GM23338 (cell line): ENCODE data around the gene NPB. TPM values are rescaled to one million over a fixed set of nuclear protein-coding genes. Genes with fewer than 3 reads are reported as not detected.

Source experiments
- ATAC-seq: fragments of 200-7000 bp; cut with Tn5 transposase; 3 replicates; pipeline ENCODE4 v1.9.1; 2020
- DNase-seq: peaks from one replicate; pipeline ENCODE4 v3.0.0-alpha.2; 2015; ENCODE audit warnings: low spot score
- H2AFZ ChIP-seq: fragments of 200-600 bp; sonication (generic); 2 replicates; pipeline ENCODE4 v1.8.0; 2016; ENCODE audit warnings: antibody characterized with exemption, mild to moderate bottlenecking, moderate library complexity
- H3F3A ChIP-seq: fragments of 200-600 bp; sonication (generic); replicated peaks from 2 replicates; pipeline ENCODE4 v1.8.0; 2017; ENCODE audit warnings: antibody characterized with exemption, mixed run types, low read depth
- H3K27ac ChIP-seq: fragments of 200-600 bp; sonication (generic); 2 replicates; pipeline ENCODE4 v1.6.1; 2016; ENCODE audit warnings: low read depth
- H3K27me3 ChIP-seq: fragments of 200-600 bp; sonication (generic); 2 replicates; pipeline ENCODE4 v1.8.0; 2016; ENCODE audit warnings: mild to moderate bottlenecking, mixed run types, moderate library complexity; ENCODE audit not compliant: insufficient read depth
- H3K36me3 ChIP-seq: fragments of 200-600 bp; sonication (generic); 2 replicates; pipeline ENCODE4 v1.8.0; 2016; ENCODE audit warnings: mild to moderate bottlenecking; ENCODE audit not compliant: insufficient read depth
- H3K4me1 ChIP-seq: fragments of 200-600 bp; sonication (generic); 2 replicates; pipeline ENCODE4 v1.8.0; 2016; ENCODE audit warnings: mild to moderate bottlenecking, moderate library complexity; ENCODE audit not compliant: insufficient read depth
- H3K4me2 ChIP-seq: fragments of 200-600 bp; sonication (generic); 2 replicates; pipeline ENCODE4 v1.7.1; 2017; ENCODE audit warnings: mixed run types
- H3K4me3 ChIP-seq: fragments of 200-600 bp; sonication (generic); 2 replicates; pipeline ENCODE4 v1.6.1; 2016; ENCODE audit warnings: mixed run types
- H3K79me2 ChIP-seq: fragments of 200-600 bp; sonication (generic); replicated peaks from 2 replicates; pipeline ENCODE4 v1.8.0; 2017; ENCODE audit warnings: mild to moderate bottlenecking; ENCODE audit not compliant: insufficient read depth
- H3K9me2 ChIP-seq: fragments of 200-600 bp; sonication (generic); 2 replicates; pipeline ENCODE4 v1.8.0; 2017; ENCODE audit not compliant: insufficient read depth
- H4K20me1 ChIP-seq: fragments of 200-600 bp; sonication (generic); replicated peaks from 2 replicates; pipeline ENCODE4 v1.8.0; 2017; ENCODE audit warnings: mild to moderate bottlenecking; ENCODE audit not compliant: insufficient read depth
- H3K27ac Mint-ChIP-seq: 2 replicates; pipeline ENCODE4 v1.8.0; 2020; ENCODE audit warnings: inconsistent platforms, mild to moderate bottlenecking, moderate library complexity, mixed read lengths
- H3K27me3 Mint-ChIP-seq: 3 replicates; pipeline ENCODE4 v1.8.0; 2022; ENCODE audit warnings: low read depth, mild to moderate bottlenecking, moderate library complexity, mixed read lengths, inconsistent platforms; ENCODE audit not compliant: insufficient read depth, poor library complexity
- H3K36me3 Mint-ChIP-seq: 3 replicates; pipeline ENCODE4 v1.8.0; 2021; ENCODE audit warnings: low read depth, mild to moderate bottlenecking, inconsistent platforms, moderate library complexity, mixed read lengths
- H3K4me1 Mint-ChIP-seq: 3 replicates; pipeline ENCODE4 v1.8.0; 2020; ENCODE audit warnings: mild to moderate bottlenecking, inconsistent platforms, mixed read lengths
- H3K4me3 Mint-ChIP-seq: 3 replicates; pipeline ENCODE4 v1.8.0; 2021; ENCODE audit warnings: moderate library complexity, mild to moderate bottlenecking, inconsistent platforms, mixed read lengths
- H3K9me3 Mint-ChIP-seq: 3 replicates; pipeline ENCODE4 v1.8.0; 2020; ENCODE audit warnings: moderate library complexity, mild to moderate bottlenecking, inconsistent platforms, mixed read lengths
- CREB1 ChIP-seq: fragments of 250-450 bp; sonication (Bioruptor Pico); IDR thresholded peaks from 2 replicates; pipeline ENCODE4 v1.5.0; 2020; ENCODE audit warnings: low read depth, mild to moderate bottlenecking, moderate library complexity
- CTCF ChIP-seq, 2 experiments: fragments of 200-600 bp in 1 of 2; sonication (generic) in 1 of 2; conservative IDR thresholded peaks; 2 replicates each; pipeline versions ENCODE4 v1.5.1 to v1.6.1; 2016 to 2017; ENCODE audit warnings: antibody characterized with exemption in 2 of 2, low read depth in 2 of 2, mild to moderate bottlenecking in 2 of 2, moderate library complexity in 1 of 2
- ETS1 ChIP-seq: IDR thresholded peaks from 2 replicates; pipeline ENCODE4 v1.6.1; 2016; ENCODE audit warnings: antibody characterized with exemption
- EZH2 ChIP-seq: fragments of 200-600 bp; sonication (generic); IDR thresholded peaks from one replicate; pipeline ENCODE4 v1.8.0; 2017; ENCODE audit warnings: antibody characterized with exemption, mild to moderate bottlenecking, low read depth; ENCODE audit not compliant: unreplicated experiment
- EZH2phosphoT487 ChIP-seq: fragments of 200-600 bp; sonication (generic); IDR thresholded peaks from one replicate; pipeline ENCODE4 v1.8.1; 2018; ENCODE audit warnings: antibody characterized with exemption; ENCODE audit not compliant: unreplicated experiment
- JUNB ChIP-seq: IDR thresholded peaks from one replicate; pipeline ENCODE4 v1.6.1; 2016; ENCODE audit warnings: antibody characterized with exemption; ENCODE audit not compliant: unreplicated experiment
- NANOG ChIP-seq: IDR thresholded peaks from 2 replicates; pipeline ENCODE4 v1.6.1; 2016; ENCODE audit warnings: antibody characterized with exemption, borderline replicate concordance
- POLR2AphosphoS5 ChIP-seq: IDR thresholded peaks from 2 replicates; pipeline ENCODE4 v1.6.1; 2016; ENCODE audit warnings: antibody characterized with exemption, low read depth
- REST ChIP-seq: IDR thresholded peaks from one replicate; pipeline ENCODE4 v1.6.1; 2018; ENCODE audit warnings: antibody characterized with exemption; ENCODE audit not compliant: unreplicated experiment
- STAT1 ChIP-seq: IDR thresholded peaks from one replicate; pipeline ENCODE4 v1.6.1; 2016; ENCODE audit warnings: antibody characterized with exemption; ENCODE audit not compliant: unreplicated experiment
- ZNF114 ChIP-seq: fragments of 250-450 bp; sonication (Bioruptor Pico); IDR thresholded peaks from 2 replicates; pipeline ENCODE4 v1.5.0; 2020; ENCODE audit warnings: mild to moderate bottlenecking, moderate library complexity
- ZNF331 ChIP-seq: fragments of 250-450 bp; sonication (Bioruptor Pico); IDR thresholded peaks from 2 replicates; pipeline ENCODE4 v1.5.0; 2020; ENCODE audit warnings: low read depth, mild to moderate bottlenecking, moderate library complexity
- ZNF462 ChIP-seq: fragments of 250-450 bp; sonication (Bioruptor Pico); IDR thresholded peaks from 2 replicates; pipeline ENCODE4 v1.5.0; 2020; ENCODE audit warnings: mild to moderate bottlenecking, moderate library complexity
- polyA plus RNA-seq: library from polyadenylated mRNA; unstranded; fragments of >200 nt; fragmentation: Nextera tagmentation; extraction: Ambion mirVana; gene quantifications from 2 replicates; pipeline ENCODE4 v1.2.1, GENCODE V29; 2016
- total RNA-seq: library from RNA; depleted of rRNA; stranded (reverse); fragments of >200 nt; shearing (Covaris generic); gene quantifications from 2 replicates; pipeline ENCODE4 v1.2.3, GENCODE V29; 2014

Gene NPB
- total and polyA plus RNA-seq, 2 experiments from 2014 or later: 3.6 to 3.8 TPM

- Histone ChIP-seq H3K9me2 (no peaks in the 10 kb centered on the region), H3F3A (peaks cover 10% of the 10 kb centered on the region; the same call in 1 of the 2 replicates), H4K20me1 (no peaks in the 10 kb centered on the region), H3K27me3 (peaks cover 4% of the 10 kb centered on the region; the same call in 1 of the 2 replicates), H3K4me2 (no peak overlapping the region; the same call in 1 of the 2 replicates), H3K79me2 (peaks cover 11% of the 10 kb centered on the region; the same call in 1 of the 2 replicates), H3K4me1 (peaks cover 15% of the 10 kb centered on the region), H3K36me3 (no peaks in the 10 kb centered on the region), H2AFZ (0 out of 2 replicates have a peak overlapping the region, but pooled peaks have one; percentile 83), H3K27ac (no peak overlapping the region), H3K4me3 (no peak overlapping the region)
- DNase-seq: no peak
- Mint-ChIP-seq H3K9me3 (no peaks in the 10 kb centered on the region), H3K27me3 (peaks cover 35% of the 10 kb centered on the region), H3K36me3 (peaks cover 8% of the 10 kb centered on the region), H3K27ac (no peak overlapping the region), H3K4me1 (peaks cover 21% of the 10 kb centered on the region), H3K4me3 (no peak overlapping the region; the same call in 2 of the 3 replicates)
- ATAC-seq: no peak
- TF ChIP-seq CTCF (conservative IDR thresholded peaks at IDR 0.05; ENCODE audit: low read depth in 2 of 2): no peak
- no peak for TF ChIP-seq JUNB
- TF ChIP-seq ZNF462 (CRISPR knock-in tag): no peak
- TF ChIP-seq NANOG: no peak
- no peak for TF ChIP-seq POLR2AphosphoS5
- TF ChIP-seq ETS1: no peak
- no peak for TF ChIP-seq STAT1
- no peak for TF ChIP-seq EZH2phosphoT487
- no peak for TF ChIP-seq EZH2
- TF ChIP-seq REST: no peak
- no peak for TF ChIP-seq ZNF114 (CRISPR knock-in tag)
- no peak for TF ChIP-seq CREB1 (CRISPR knock-in tag)
- no peak for TF ChIP-seq ZNF331
Observed at GRCh38 chr17:81940538-81941483, 38.8 kb downstream of the NPB start.
